IPS-NIHi11 (cell line): ENCODE measurements around the gene UBE3B.

Source experiments
- DNase-seq: peaks from one replicate; pipeline ENCODE4 v3.0.0; 2012; ENCODE audit warnings: mixed read lengths, low spot score

Gene UBE3B

GRCh38 chr12:109448707-109449390 lies 28.6 kb upstream of the UBE3B start:
- DNase-seq = no peak

- DNase-seq = peak; percentile 61
These were observed 27.4 kb upstream of the UBE3B start for GRCh38 chr12:109449845-109450532.

GRCh38 chr12:109450980-109451379 lies 26.5 kb upstream of the UBE3B start:
- no peak for DNase-seq

GRCh38 chr12:109451400-109451799 lies 26.0 kb upstream of the UBE3B start:
- DNase-seq = no peak

- DNase-seq = no peak
These were observed 24.9 kb upstream of the UBE3B start for GRCh38 chr12:109452489-109452888.

- DNase-seq = no peak
These were observed 21.7 kb upstream of the UBE3B start for GRCh38 chr12:109455706-109456105.

GRCh38 chr12:109458086-109458485 lies 19.3 kb upstream of the UBE3B start:
- DNase-seq = no peak

GRCh38 chr12:109458771-109459208 lies 18.6 kb upstream of the UBE3B start:
- peak; percentile 73 for DNase-seq

- no peak for DNase-seq
These were observed 18.2 kb upstream of the UBE3B start for GRCh38 chr12:109459247-109459646.

- DNase-seq = no peak
These were observed 16.9 kb upstream of the UBE3B start for GRCh38 chr12:109460538-109460937.

- DNase-seq = no peak
These were observed 16.2 kb upstream of the UBE3B start for GRCh38 chr12:109461049-109461845.

GRCh38 chr12:109461846-109462756 lies 15.3 kb upstream of the UBE3B start:
- DNase-seq = peak; percentile 55

GRCh38 chr12:109462868-109463692 lies 14.4 kb upstream of the UBE3B start:
- peak; percentile 67 for DNase-seq

GRCh38 chr12:109463756-109464155 lies 13.7 kb upstream of the UBE3B start:
- peak; percentile 23 for DNase-seq

GRCh38 chr12:109464642-109465351 lies 12.6 kb upstream of the UBE3B start:
- DNase-seq = no peak

- no peak for DNase-seq
These were observed 11.1 kb upstream of the UBE3B start for GRCh38 chr12:109466305-109466704.

GRCh38 chr12:109466821-109467220 lies 10.6 kb upstream of the UBE3B start:
- no peak for DNase-seq

- no peak for DNase-seq
These were observed 9.3 kb upstream of the UBE3B start for GRCh38 chr12:109467978-109468676.

- DNase-seq = no peak
These were observed 7.9 kb upstream of the UBE3B start for GRCh38 chr12:109469517-109469916.

GRCh38 chr12:109473006-109473405 lies 4.4 kb upstream of the UBE3B start:
- DNase-seq = no peak
